SK-N-SH (cell line): ENCODE measurements around the gene MPZL1.

ENCODE experiments used
- JUND ChIP-seq: IDR thresholded peaks from 2 replicates; pipeline ENCODE4 v1.4.0; 2012
- NRF1 ChIP-seq: IDR thresholded peaks from 2 replicates; pipeline ENCODE4 v1.6.1; 2012; ENCODE audit warnings: low read depth, mild to moderate bottlenecking, low read length
- SMC3 ChIP-seq: IDR thresholded peaks from 2 replicates; pipeline ENCODE4 v1.6.1; 2012; ENCODE audit warnings: low read depth, low read length, improper control_type of control experiment
- TF ChIP-seq, protein P1 (sequence below): fragments of 200-600 bp; sonication (generic); IDR thresholded peaks from 2 replicates; pipeline ENCODE4 v1.6.1; 2017; ENCODE audit warnings: antibody characterized with exemption, mild to moderate bottlenecking, moderate library complexity
- TF ChIP-seq, protein P2 (sequence below): IDR thresholded peaks from 2 replicates; pipeline ENCODE4 v1.6.1; 2012; ENCODE audit warnings: mild to moderate bottlenecking, low read depth, low read length, moderate library complexity

DNA sequence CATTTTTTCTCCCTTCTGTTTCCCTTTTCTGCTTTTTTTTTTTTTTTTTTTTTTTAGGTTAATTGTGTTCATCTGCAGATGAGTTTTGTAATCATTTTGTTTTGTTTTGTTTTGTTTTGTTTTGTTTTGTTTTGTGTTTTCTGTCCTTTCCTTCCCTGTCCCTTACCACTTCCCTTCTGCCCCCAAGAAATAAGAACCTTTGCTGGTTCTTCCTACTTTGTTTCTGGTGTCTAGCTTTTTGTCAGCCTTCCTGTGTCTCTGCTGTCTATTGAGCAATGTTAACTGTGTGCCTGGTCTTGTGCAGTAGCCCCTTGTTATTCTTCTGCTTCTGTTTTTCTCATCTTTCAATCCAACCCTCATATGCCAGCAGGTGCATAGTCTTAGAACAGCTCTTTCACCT lies 46.0 kb downstream of the MPZL1 start:
- TF ChIP-seq, protein P1, sequence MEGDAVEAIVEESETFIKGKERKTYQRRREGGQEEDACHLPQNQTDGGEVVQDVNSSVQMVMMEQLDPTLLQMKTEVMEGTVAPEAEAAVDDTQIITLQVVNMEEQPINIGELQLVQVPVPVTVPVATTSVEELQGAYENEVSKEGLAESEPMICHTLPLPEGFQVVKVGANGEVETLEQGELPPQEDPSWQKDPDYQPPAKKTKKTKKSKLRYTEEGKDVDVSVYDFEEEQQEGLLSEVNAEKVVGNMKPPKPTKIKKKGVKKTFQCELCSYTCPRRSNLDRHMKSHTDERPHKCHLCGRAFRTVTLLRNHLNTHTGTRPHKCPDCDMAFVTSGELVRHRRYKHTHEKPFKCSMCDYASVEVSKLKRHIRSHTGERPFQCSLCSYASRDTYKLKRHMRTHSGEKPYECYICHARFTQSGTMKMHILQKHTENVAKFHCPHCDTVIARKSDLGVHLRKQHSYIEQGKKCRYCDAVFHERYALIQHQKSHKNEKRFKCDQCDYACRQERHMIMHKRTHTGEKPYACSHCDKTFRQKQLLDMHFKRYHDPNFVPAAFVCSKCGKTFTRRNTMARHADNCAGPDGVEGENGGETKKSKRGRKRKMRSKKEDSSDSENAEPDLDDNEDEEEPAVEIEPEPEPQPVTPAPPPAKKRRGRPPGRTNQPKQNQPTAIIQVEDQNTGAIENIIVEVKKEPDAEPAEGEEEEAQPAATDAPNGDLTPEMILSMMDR: no peak
- no peak for TF ChIP-seq NRF1
- TF ChIP-seq, protein P2, sequence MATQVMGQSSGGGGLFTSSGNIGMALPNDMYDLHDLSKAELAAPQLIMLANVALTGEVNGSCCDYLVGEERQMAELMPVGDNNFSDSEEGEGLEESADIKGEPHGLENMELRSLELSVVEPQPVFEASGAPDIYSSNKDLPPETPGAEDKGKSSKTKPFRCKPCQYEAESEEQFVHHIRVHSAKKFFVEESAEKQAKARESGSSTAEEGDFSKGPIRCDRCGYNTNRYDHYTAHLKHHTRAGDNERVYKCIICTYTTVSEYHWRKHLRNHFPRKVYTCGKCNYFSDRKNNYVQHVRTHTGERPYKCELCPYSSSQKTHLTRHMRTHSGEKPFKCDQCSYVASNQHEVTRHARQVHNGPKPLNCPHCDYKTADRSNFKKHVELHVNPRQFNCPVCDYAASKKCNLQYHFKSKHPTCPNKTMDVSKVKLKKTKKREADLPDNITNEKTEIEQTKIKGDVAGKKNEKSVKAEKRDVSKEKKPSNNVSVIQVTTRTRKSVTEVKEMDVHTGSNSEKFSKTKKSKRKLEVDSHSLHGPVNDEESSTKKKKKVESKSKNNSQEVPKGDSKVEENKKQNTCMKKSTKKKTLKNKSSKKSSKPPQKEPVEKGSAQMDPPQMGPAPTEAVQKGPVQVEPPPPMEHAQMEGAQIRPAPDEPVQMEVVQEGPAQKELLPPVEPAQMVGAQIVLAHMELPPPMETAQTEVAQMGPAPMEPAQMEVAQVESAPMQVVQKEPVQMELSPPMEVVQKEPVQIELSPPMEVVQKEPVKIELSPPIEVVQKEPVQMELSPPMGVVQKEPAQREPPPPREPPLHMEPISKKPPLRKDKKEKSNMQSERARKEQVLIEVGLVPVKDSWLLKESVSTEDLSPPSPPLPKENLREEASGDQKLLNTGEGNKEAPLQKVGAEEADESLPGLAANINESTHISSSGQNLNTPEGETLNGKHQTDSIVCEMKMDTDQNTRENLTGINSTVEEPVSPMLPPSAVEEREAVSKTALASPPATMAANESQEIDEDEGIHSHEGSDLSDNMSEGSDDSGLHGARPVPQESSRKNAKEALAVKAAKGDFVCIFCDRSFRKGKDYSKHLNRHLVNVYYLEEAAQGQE: no peak
- TF ChIP-seq JUND: no peak
- no peak for TF ChIP-seq SMC3
